A172 (cell line): Measurements from ENCODE around the gene TBC1D7. TPM values are rescaled to one million over a fixed set of nuclear protein-coding genes. Genes with fewer than 3 reads are reported as not detected.
"Not testable (repeated sequence)": the region's sequence is repeated elsewhere in the genome, so short reads cannot be mapped to it uniquely, and the experiment has no call there.

Experiments
- DNase-seq: peaks from one replicate; pipeline ENCODE4 v3.0.0-alpha.2; 2015; ENCODE audit warnings: low spot score
- total RNA-seq: library from RNA; depleted of rRNA; stranded (reverse); fragments of >200 nt; shearing (Covaris generic); gene quantifications from 2 replicates; pipeline ENCODE4 v1.2.3, GENCODE V29; 2014

The TBC1D7 gene
- total RNA-seq, 1 experiment from 2014 or later = 52.5 TPM

DNA sequence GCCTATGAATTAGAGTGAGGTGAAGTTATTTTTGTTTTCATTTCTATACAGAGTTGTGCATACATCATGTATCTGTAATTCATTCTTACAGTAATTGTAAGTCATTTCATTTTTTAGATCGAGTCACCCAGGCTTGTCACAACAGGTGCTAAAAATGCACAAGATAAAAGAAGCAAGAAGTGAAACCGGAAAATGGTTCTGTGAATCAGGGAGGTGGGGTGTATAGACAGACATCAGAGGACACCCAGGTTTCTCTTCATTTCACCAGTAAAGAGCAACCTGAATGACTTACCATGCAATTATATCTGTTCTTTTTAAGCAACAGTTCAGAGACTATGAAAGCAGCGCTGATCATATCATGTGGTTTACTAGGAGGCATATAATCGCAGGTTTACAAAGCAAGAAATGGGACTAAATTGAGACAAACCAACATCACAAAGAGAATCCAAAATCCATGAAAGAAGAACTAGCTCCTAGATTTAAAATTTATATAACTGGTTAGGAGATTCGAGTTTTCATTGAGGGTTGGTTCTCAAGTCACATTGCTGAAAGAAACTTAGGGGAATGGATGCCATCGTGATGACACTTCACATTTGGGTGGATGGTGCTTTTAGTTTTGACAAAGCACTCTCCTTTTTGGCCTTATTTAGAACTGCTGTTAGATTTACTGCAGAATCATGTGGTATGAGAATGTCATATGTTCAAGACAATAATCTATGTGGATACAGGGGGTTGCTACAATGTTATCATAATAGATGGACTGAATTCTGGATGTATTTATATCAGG is 27.9 kb upstream of the TBC1D7 start:
- no peak for DNase-seq

DNA sequence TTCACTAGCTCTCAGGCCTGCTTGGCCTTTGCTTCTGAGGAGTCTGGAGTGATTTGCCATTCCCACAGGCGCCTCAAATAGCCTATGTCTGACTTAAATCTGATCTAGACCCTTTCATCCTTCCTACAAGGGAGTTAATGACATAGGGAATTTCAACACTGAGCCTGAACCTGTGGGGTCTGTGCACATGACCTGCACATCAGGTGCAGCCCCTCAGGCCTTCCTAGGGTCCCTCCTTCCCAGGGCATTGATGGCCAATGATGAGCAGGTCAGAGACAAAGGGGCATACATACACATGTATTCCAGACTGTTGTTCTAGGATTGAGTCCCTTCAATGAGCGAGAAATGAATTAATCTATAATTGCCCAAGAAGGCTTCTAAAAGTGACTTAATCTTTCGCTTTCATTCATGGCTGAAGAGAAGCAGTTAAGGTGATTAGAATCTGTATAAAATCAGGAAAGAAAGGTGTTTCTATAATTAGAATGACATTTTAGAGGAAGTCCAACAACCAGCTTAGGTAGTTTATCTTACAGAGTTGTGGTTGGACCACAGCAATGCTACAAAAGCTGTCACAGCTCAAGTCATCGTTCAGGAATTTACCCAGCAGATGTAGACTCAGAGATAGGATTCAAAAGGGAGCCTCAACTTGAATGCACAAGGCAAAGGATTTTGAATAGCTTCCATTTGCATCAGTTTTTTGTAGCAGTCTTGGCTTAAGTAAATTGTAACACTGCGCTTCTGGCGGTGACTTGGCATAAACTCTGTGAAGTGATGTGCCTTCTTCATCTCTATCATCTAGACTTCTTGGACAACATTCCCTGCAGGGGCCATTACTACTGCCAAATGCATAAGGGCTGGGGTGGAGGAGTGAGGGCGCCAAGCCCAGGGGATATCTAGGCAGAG is 27.0 kb upstream of the TBC1D7 start:
- peak; percentile 96 for DNase-seq

DNA sequence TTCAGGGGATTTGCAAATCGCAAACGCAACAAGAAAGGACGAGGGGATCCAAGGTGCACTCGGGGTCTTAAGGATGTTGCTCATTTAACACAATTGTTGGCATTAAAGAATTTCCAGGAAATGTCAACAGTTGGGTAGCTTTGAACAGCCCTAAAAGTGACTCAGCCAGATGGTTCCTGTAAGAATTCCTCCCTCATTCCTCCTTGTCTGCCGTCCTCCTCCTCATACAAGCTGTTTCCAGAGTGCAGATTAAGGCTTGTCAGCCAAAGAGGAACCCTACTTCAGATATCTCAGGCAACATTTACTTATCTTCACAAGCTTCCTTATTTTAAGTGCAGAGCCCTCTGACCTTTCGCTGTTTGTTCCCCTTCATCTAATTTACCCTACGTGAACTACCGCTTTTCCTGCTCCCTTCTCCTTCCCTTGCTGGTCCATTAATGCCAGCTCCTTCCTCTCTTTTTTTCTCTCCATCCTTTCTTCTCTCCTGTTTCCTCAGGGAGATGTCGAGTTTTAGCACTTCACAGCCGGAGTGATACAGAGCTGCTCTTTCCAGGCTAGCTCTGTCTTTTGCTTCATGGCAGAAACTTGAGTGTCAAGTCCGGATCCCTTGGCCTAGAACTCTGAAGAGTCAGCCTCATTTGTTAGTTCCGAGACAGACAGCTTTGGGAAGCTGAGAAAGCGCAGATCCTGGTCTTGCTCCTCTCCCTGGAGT is 26.1 kb upstream of the TBC1D7 start:
- DNase-seq = peak; percentile 74

DNA sequence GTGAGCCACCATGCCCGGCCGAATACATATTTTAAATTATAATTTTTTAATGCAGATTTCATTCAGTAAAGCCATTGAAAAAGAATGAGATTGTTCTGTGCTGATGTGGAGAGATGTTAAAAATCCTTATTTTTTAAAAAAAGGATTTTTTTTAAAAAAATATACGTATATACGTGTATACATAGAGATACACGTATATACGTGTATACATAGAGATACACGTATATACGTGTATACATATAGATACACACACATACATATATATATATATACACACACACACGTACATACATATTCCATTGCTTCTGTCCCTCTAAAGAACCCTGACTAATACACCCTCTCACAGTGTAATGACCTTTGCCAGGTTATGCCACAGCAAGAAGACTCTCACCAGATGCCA is 23.8 kb upstream of the TBC1D7 start:
- no peak for DNase-seq

DNA sequence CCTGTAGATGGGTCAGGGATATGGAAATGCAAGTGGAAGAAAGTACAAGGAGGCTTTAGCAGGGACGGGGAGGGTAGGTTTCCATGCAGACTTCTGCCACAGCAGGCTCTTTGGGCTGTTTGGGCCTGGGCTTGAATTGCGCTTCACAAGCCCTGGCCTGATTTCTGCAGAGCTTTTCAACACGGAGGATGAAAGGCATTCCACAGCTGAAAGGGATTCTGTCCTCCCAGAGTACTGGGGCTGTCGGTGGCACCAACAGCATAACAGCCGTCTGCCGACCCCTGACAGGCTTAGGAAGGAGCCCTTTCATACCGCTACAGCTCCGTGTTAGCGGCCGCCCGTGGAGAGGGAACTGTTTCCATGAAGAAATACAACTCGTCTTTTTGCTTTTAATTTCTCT is 22.9 kb upstream of the TBC1D7 start:
- no peak for DNase-seq

DNA sequence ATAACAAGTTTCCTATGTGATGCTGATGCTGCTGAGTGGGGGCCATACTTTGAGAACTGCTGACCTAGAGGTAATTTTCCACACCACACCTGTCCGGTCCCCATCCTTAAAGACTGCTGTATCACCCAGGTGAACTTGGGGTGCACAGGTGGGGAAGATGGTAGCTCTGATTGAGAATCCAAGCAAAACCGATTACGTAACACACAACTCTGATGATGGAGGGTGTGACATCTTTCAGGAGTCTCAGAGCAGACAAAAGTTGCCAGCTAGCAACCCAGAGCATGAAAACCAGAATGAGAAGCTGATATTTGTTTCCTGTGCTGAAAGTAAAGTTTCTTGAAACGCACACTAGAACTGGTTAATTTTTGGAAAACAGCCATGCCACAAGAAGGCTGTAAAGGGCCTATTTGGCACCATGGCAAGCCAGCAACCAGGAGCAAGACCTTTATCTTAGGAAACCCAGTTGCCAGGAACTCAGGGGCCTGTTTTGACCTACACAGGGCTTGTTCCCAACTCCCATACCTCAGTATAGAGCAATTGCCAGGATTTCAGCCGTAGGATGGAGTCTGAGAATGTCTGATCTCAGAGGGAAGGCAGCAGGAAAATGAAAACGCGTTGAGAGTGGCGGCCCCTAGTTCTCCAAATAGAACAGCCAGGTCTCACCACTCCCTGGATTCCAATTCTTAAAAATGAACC is 21.6 kb upstream of the TBC1D7 start:
- DNase-seq = no peak

DNA sequence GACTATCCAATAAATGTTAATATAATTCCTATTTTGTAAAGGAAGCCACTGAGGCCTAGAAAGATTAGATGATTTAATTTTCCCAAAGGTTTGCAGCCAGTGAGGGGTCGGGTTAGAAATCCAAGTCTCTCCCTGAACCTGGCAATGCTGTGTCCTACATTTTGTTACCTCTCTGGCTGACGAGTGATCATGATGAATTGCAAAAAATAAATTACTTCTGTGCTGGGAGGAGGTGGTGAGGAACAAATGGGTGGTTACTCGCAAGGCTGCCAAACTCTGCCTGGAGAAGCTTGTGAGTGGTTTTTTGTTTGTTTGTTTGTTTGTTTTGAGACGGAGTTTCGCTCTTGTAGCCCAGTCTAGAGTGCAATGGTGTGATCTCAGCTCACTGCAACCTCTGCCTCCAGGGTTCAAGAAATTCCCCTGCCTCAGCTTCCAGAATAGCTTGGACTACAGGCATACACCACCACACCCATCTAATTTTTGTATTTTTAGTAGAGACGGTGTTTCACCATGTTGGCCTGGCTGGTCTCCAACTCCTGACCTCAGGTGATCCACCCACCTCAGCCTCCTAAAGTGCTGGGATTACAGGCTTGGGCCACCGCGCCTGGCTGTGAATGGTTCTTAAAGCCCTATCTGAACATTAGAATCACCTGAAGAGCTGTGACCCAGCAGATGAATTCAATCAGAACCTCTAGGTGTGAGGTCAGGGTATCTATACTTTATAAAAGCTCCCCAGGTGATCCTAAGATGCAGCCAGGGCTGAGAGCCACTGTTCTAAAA is 20.2 kb upstream of the TBC1D7 start:
- DNase-seq = no peak

DNA sequence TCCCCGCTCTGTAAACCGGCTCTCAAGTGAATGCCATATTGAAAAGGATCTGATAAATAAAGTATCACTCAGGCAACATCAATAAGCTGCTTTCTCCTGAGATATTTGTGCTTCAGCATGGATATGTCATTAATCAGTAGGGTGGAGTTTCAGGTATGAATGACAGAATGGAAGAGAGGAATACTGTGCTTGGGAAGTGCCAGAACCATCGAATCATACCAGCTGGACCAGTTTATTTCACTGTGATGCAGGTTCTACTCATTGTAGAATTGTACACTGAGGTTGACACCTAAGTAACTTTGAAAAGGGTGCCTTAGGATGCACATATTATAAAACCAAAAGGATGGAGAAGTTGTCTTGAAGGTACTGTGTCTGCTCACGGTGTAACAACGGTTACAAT is 17.9 kb upstream of the TBC1D7 start:
- no peak for DNase-seq

DNA sequence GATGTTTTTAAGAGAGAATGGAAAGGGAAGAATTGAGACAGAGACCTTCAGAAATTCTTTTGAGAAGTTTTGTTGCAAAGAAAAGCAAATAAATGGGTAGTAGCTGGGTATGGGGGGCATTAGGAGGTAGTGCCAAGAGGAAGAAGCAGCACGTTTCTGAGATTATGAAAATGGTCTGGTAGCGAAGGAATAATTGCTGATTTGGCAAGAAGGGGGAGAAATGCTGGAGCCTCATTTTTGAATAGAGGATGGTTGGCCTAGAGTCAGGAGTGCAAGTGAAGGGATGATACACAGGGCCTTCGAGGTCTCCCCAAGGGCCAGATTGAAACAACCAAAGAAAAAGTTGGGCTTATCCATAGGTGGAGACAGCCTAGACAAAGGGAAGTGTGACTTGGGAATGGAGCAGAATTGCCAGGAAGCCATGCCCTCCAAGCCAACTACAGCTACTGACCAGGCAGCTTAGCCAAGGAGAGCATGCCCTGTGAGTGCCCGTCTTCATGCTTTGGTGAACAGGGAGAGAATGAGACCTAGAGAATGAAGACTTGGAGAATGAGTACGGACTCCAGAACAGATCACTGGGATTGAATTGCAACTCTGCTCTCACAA is 14.2 kb upstream of the TBC1D7 start:
- DNase-seq = no peak

DNA sequence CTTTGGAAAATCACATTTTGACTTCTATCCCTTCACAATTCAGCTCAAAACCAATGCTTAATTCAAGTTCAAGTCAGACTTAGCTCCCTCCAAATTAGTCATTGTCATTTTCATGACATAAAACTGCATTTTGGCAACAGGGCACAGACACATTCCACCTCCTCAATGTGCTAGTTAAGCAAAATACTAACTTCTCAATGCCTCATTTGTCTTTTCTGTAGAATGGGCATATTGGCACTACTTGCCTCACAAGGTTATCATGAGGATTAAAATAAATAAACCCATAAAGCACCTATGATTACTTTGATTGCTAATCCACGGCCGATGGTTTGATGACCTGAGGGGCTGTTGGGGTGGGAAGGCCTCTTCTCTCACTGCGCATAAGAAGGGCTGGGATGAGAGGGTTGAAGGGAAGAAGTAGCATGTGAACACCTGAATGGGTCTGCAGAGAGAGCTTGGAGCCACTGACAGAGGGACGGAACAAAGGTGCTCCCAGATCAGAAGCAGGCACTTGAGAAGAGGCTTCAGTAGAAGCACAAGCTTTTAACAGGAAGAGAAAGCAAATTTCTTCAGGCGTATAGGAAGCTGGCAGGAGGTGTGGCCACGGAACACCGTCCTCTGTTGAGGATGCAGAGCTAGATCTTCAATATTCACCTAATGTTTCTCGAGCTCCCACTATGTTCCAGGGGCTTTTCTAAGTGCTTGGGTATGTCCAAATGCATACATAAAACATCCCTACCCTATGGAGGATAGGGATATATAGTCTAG is 11.7 kb upstream of the TBC1D7 start:
- DNase-seq = no peak

DNA sequence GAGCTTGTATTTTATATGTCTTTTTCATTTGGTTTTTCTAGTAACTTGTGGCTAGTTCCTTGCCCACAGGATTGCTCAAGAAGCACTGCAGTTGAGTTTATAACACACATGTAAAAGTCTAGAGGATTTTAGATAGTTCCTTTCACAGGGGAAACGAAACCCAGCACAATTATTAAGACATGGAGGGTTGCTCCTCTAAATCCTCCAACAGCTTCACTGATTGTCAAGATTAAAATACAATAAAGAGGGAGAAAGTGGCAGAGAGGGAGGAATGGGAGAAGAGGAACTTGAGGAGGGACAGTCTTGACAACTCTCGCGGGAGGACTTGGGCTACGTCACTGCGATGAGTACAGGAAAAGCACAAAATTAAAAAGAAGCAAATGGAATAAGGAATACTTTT is 9.7 kb upstream of the TBC1D7 start:
- no peak for DNase-seq

DNA sequence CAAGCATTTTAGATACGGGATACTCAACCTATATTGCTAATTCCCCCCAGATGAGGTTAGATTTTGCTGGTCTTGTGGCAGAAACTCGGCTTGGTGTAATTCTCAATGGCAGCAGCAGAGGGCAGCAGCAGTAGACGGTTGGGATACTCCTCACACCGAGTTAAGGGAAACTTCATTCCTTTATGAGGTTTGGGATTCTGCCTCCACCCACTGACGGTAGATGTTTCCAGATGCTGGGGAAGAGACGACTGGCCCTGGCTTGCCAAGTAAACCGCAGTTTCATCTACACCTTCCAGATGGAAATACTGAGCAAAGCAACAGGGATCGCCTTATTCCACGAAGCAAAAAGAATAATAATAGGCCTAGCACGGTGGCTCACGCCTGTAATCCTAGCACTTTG is 8.2 kb upstream of the TBC1D7 start:
- DNase-seq = peak; percentile 70

DNA sequence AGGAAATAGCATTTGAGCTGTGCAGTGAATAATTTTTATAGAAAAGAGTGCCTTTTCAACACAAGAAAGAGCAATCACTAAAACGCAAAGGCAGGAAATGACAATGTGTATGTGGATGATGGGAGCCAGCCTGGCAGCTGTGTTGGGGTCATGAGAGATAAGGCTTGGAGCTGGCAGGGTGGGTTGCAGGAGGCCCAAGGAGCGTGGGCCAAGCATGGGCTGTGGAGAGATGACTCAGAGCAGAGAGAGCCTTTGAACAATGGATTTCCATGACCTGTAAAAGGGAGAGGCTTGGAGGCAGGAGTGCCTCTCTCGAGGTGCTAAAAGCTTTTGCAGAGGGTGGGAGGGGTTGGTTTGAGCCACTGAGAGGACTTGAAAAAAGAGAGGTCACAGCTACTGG is 6.6 kb upstream of the TBC1D7 start:
- DNase-seq = peak; percentile 16

DNA sequence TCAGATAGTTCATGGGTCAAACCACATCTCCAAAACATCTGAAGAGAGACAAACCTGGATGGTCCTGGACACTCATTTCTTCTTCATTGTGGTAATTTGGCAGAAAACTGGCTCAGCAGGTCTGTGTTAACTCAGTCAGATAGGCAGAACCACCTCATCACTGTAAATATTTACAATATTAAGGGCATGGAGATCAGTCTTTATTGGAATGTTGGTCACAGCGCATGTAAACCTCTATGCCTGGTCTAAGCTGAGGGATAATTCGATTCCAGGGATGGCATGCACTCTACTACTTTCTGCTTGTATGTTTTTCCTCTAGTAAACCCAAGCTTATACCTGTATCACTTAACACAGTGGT is 4.0 kb upstream of the TBC1D7 start:
- no peak for DNase-seq

DNA sequence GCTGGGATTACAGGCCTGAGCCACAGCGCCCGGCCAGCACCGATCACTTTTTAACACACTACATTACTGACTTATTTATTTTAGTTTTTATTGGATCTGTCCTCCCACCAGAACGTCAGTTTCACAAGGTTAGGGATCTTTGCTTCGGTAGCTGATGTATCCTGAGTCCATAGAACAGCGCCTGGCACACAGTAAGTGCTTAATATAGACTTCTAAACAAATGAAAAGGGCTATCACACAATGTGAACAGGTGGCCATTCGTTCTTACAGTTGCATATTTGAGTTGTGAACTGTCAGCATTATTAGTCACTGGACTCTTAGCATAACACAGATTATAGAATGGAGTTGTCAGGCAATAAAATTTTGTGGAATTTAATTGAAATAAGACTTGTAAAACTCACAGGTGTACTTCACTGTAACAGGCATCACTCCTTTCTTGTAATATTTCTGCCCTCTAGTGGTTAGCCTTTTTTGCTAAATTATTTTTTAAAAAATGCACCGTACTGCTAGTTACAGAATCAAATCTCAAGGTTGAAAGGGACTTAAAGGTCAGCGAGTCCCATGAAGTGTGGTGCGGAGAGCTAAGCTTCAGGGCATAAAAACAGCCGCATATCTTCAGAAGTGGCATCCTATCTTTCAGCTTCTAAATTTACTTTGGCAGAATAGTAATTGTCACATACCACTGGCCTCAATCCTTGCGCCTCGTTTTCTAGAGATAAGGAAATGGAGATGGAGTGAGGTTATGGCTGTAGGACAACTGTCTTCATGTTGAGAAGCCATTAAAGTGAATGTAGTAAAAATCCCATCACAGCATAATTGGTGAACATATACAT is 3.4 kb upstream of the TBC1D7 start:
- DNase-seq = peak; percentile 35

DNA sequence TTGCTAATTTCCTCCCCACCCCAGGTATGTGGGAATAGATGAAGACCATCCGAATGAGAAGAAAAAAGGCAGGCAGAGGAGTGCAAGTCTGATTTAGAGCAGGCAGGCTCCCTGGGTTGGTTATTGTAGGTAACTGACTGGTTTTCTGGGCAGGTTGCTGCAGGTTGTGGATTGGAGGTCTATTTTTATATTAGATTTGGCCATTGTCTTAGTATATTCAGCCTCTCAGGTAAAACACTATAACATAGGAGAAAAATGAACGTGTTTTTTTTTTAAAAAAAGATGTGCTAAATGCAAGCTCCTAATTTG is 492 bp upstream of the TBC1D7 start:
- no peak for DNase-seq

DNA sequence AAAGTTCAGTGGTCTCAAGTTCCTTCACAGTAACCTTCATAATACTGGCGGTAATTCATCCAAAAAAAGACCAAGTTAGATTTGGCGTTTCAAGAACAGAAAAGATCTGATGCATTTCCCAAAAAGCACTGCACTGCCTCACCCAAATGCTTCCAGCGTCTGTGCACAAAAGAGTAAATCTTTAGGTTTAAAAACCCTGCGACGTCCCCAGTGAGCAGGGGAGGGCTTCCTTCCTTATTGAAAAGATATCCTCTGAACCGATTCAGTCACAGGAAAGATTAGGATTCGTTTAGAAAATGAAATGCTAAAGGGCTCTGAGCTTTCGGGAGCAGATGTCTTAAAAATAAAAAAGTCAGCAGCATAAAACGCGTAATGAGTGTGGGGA is 654 bp downstream of the TBC1D7 start:
- peak; percentile 31 for DNase-seq

DNA sequence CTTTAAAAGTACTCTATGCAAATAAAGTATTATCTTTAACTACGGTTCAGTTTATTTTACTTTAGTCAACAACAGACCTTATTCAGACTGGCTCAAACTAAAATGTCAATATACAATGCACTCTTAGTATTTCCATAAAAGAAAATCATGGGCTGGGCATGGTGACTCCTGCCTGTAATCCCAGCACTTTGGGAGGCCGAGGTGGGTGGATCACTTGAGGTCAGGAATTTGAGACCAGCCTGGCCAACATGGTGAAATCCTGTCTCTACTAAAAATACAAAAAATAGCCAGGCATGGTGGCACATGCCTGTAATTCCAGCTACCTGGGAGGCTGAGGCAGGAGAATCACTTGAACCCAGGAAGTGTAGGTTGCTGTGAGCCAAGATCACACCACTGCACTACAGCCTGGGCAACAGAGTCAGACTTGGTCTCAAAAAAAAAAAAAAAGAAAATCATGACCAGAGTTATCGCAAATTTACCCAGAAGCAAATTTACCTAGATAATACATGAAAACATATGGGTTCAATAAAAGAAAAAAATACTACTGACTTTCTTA is 2.2 kb downstream of the TBC1D7 start:
- not testable (repeated sequence) for DNase-seq
